ENCODE results near the gene PAFAH1B1. TPM values are rescaled to one million over a fixed set of nuclear protein-coding genes. Genes with fewer than 3 reads are reported as not detected.

Gene PAFAH1B1
- polyA plus RNA-seq, 1 donor (not counting 4 experiments of a cell fraction or from before 2014, with no cell fraction given) = 119 TPM

DNA sequence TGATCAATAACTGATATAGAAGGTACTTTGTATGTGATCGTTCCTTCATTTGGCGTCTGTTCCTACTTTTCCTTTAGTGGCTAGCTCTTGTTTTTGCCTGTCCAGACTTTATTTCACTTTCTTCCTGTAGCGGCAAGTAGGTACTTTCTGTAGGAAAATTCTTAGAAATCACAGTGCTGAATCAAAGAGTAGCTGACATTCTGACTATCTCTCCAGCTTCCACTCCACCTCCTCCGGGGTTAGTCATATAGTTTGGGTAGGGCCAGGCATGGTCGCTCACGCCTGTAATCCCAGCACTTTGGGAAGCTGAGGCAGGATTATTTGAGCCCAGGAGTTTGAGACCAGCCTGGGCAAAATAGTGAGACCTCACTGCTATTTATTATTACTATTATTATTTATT lies 29.9 kb upstream of the PAFAH1B1 start:
- H2AFZ ChIP-seq (ENCODE audit: control insufficient read depth, low read length) = peak overlapping the region; percentile 84
- peak overlapping the region; percentile 86 for H3K4me2 ChIP-seq (ENCODE audit: control insufficient read depth, extremely low read depth, insufficient read depth, low read depth, low read length)
- dilution Hi-C loops (cut with MboI; ENCODE audit: extremely low pct_ligation_motif_present, low sequenced_read_pairs) = no loop called here
- no peak for TF ChIP-seq CTCF (optimal IDR thresholded peaks at IDR 0.05 in 1 of 3, IDR thresholded peaks at IDR 0.05 in 1 of 3, conservative IDR thresholded peaks at IDR 0.05 in 1 of 3; ENCODE audit: extremely low read depth in 1 of 3, insufficient read depth in 2 of 3, low read length in 3 of 3)
- TF ChIP-seq EZH2 (IDR thresholded peaks at IDR 0.05; ENCODE audit: low read length) = no peak
- FAIRE-seq (no peak), DNase-seq (ENCODE audit: low read depth, low spot score) (no peak)
- H3K9me1 ChIP-seq (ENCODE audit: control insufficient read depth, extremely low read depth, insufficient read depth, low read length) = no peaks in the 10 kb centered on the region
- H4K20me1 ChIP-seq (ENCODE audit: control insufficient read depth, extremely low read depth, insufficient read depth, low read length) = no peaks in the 10 kb centered on the region
- no peaks in the 10 kb centered on the region for H3K36me3 ChIP-seq (ENCODE audit: control insufficient read depth in 2 of 2, extremely low read depth in 1 of 2, insufficient read depth in 2 of 2, low read length in 2 of 2)
- no peaks in the 10 kb centered on the region for H3K9me3 ChIP-seq (ENCODE audit: control insufficient read depth, low read depth, low read length)
- H3K79me2 ChIP-seq (ENCODE audit: control insufficient read depth, insufficient read depth, low read length) = no peaks in the 10 kb centered on the region
- H3K27ac ChIP-seq (ENCODE audit: control insufficient read depth, insufficient read depth, low read length) = peak overlapping the region; percentile 96
- H3K9ac ChIP-seq (ENCODE audit: control insufficient read depth, extremely low read depth, insufficient read depth, low read length) = peak overlapping the region; percentile 79
- H3K4me3 ChIP-seq (ENCODE audit: control insufficient read depth in 2 of 3, extremely low read depth in 1 of 3, insufficient read depth in 2 of 3, low read depth in 1 of 3, low read length in 3 of 3) = peak overlapping the region; percentile 25 to 63 (median 38)
- H3K27me3 ChIP-seq (ENCODE audit: control insufficient read depth, extremely low read depth, insufficient read depth, low read length) = no peaks in the 10 kb centered on the region
- H3K4me1 ChIP-seq (ENCODE audit: control insufficient read depth, extremely low read depth, insufficient read depth, low read length) = peaks cover 21% of the 10 kb centered on the region

DNA sequence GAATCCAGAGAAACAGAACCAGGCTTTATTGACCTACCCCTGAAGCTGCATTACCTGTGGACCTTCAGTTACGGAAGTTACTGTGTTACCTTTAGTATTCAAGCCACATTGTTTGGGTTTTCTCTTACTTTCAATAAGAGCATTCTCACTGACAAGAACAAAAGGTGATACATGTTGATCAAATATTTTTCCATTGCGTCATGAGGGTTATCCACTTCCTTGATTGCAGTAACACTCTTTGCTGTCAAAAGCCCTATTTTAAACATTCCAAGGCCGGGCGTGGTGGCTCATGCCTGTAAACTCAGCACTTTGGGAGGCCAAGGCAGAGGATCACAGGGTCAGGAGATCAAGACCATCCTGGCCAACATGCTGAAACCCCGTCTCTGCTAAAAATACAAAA lies 28.6 kb upstream of the PAFAH1B1 start:
- H2AFZ ChIP-seq (ENCODE audit: control insufficient read depth, low read length) = no peak overlapping the region
- DNase-seq (ENCODE audit: low read depth, low spot score) = peak; percentile 91
- dilution Hi-C loops (cut with MboI; ENCODE audit: extremely low pct_ligation_motif_present, low sequenced_read_pairs) = no loop called here
- H3K27ac ChIP-seq (ENCODE audit: control insufficient read depth, insufficient read depth, low read length) = peak overlapping the region; percentile 75
- H3K4me1 ChIP-seq (ENCODE audit: control insufficient read depth, extremely low read depth, insufficient read depth, low read length) = peaks cover 21% of the 10 kb centered on the region
- no peaks in the 10 kb centered on the region for H3K36me3 ChIP-seq (ENCODE audit: control insufficient read depth in 2 of 2, extremely low read depth in 1 of 2, insufficient read depth in 2 of 2, low read length in 2 of 2)
- H3K9ac ChIP-seq (ENCODE audit: control insufficient read depth, extremely low read depth, insufficient read depth, low read length) = no peak overlapping the region
- peak overlapping the region; percentile 59 for H3K4me2 ChIP-seq (ENCODE audit: control insufficient read depth, extremely low read depth, insufficient read depth, low read depth, low read length)
- H3K79me2 ChIP-seq (ENCODE audit: control insufficient read depth, insufficient read depth, low read length) = no peaks in the 10 kb centered on the region
- H3K9me1 ChIP-seq (ENCODE audit: control insufficient read depth, extremely low read depth, insufficient read depth, low read length) = peaks cover 2% of the 10 kb centered on the region
- TF ChIP-seq CTCF (optimal IDR thresholded peaks at IDR 0.05 in 1 of 3, IDR thresholded peaks at IDR 0.05 in 1 of 3, conservative IDR thresholded peaks at IDR 0.05 in 1 of 3; ENCODE audit: extremely low read depth in 1 of 3, insufficient read depth in 2 of 3, low read length in 3 of 3) (no peak), EZH2 (IDR thresholded peaks at IDR 0.05; ENCODE audit: low read length) (no peak)
- no peaks in the 10 kb centered on the region for H4K20me1 ChIP-seq (ENCODE audit: control insufficient read depth, extremely low read depth, insufficient read depth, low read length)
- FAIRE-seq = peak; percentile 86
- no peaks in the 10 kb centered on the region for H3K27me3 ChIP-seq (ENCODE audit: control insufficient read depth, extremely low read depth, insufficient read depth, low read length)
- no peak overlapping the region for H3K4me3 ChIP-seq (ENCODE audit: control insufficient read depth in 2 of 3, extremely low read depth in 1 of 3, insufficient read depth in 2 of 3, low read depth in 1 of 3, low read length in 3 of 3)
- H3K9me3 ChIP-seq (ENCODE audit: control insufficient read depth, low read depth, low read length) = no peaks in the 10 kb centered on the region
